GM18870 (cell line): ENCODE data around the gene GPD1L.
"Not testable (repeated sequence)": the region's sequence is repeated elsewhere in the genome, so short reads cannot be mapped to it uniquely, and the experiment has no call there.

ENCODE experiments used
- ATAC-seq: cut with Tn5 transposase; IDR thresholded peaks from one replicate; pipeline ENCODE4 v1.9.1; 2021; ENCODE audit warnings: moderate library complexity; ENCODE audit not compliant: unreplicated experiment

Gene GPD1L

DNA sequence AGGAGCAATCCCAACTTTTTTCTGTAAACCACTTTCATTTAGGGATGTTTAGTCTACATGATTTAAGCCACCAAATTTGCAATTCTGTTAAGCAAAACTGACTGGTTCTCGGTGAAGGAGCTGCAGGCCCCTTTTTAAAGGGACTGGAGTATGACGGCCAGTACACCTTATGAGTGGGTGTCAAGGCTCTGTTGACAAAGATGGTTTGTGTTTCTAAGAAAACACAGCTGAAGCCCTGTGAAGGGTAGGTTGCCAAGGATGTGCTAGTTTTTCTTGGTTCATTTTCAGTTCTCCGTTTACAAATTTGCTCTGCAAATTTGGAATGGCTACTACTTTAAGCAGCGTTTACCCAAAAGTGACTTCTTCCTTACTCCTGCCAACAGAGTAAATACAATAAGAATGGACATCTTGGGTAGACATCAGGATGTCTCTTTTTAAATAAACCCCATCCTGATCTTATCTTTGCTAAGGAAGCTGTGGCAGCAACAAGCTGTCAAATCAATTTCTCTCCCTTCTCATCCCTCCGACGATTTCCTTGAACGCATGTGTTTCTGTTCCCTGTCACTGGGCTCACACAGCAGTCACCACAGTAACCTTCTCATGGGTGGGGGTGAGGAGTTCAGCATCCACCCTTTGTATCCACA is 73.8 kb downstream of the GPD1L start:
- ATAC-seq: no peak

DNA sequence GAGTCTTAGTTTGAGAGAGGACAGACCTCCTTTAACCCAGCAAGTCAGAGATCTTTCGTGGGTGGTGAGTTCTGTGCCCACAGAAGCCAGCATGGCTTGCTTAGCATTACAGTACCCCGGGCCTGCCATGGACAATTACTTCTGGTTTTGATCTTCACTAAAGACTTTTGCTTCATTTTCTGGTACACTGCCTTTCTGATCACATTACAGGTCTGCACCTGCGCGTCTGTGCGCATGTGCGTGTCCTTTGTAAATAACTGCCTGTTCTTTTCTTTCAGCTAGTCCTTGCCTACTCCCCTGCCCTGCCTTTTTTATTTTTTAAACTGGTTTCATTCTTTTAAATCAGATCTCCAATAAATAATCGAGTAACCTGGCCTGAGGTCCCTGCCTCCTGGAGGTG is 74.9 kb downstream of the GPD1L start:
- ATAC-seq: no peak

DNA sequence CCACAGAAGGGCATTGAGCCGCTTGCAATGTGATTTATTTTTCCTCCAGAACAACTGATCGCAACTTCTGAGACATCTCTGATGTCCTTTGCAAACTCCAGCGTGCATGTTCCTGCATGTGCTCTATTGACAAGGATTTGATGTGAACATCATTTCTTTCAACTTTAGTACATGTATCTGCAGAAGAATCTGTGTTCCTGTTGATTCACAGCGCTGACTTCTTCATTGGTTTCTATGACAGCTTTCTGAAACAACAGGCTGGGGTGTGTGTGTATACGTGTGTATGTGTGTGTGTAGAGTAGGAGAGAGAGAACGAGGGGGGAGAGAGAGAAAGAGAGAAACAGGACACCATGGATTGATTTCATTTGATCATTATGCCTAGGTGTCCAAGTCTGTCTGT is 75.4 kb downstream of the GPD1L start:
- no peak for ATAC-seq

DNA sequence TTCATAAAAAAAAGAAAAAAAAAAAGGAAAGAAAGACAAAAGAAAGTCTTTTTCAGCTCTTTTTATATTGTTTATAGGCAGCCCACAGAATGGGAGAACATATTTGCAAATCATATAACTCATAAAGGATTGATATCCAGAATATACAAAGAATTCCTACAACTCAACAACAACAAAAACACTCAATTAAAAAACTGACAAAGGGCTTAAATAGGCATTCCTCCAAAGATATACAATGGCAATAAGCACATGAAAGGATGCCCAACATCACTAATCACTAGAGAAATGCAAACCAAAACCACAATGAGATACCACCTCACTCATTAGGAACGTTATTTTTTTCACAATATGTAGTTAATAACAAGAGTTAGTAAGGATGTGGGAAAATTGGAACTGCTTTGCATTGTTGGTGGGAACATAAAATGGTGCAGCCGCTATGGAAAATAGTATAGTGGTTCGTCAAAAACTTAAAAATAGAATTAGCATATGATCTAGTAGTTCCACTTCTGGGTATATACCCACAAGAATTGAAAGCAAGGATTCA is 77.8 kb downstream of the GPD1L start:
- no peak for ATAC-seq

DNA sequence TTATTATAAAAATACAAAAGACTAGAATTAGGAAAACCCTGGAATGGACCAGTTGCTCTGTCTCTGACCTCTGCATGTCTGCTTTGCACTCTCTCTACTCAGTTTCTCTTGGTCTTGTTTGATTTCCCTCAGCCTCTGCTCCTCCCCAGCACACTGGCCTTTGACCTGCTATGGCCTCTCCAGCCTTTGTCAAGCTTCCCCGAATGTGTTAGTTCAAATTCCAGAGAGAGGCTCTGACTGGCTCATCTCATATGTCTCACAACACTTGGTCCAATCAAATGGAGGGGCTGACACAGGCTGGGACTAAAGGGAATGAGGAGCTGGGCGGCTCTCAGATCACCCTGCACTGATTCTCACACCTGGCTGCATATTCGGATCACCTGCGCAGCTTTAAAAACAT is 79.7 kb downstream of the GPD1L start:
- ATAC-seq: no peak

DNA sequence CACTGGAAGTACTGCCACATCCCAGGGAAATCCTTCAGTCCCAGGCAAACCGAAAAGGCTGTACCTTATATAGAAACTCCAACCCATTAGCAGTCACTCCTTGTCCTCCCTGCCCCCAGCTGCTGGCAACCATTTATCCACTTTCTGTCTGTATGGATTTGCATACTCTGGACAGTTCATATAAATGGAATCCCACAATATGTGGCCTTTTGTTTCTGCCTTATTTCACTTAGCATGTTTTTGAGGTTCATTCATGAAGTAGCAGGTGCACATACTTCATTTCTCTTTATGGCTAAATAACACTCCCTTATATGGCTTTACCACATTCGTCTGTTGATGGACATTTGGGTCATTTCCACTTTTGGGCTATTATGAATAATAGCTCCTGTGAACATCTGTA is 80.5 kb downstream of the GPD1L start:
- no peak for ATAC-seq

DNA sequence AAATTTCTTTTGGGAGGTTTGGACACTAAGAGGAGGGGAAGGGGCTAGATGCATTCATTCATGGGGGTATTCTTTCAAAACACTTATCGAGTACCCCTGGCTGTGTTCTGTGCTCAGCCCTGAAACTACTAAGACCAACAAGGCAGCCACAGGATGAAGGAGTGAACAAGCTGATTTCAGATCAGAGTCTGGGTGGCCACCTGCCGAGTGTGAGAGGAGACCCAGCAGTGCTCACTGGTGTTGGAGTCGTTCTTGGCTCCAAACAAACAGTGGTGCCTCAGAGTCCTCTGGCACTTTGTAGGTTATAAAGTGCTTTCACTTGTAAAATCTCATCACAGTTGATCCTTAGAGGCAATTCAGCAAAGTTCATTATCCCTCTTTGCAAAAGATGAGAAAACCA is 83.3 kb downstream of the GPD1L start:
- ATAC-seq: no peak

DNA sequence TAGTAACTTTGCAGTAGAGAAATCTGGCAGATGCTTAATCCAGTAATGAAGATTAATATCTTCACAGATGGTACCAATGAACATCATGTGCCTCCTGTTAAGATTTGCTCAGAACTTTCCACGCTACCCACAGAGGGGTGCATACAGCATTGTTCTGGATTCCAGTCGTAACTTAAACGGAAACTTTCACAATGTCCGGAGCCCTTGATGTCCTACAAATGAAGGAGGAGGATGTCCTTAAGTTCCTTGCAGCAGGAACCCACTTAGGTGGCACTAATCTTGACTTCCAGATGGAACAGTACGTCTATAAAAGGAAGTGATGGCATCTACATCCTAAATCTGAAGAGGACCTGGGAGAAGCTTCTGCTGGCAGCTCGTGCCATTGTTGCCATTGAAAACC is 84.1 kb downstream of the GPD1L start:
- ATAC-seq: not testable (repeated sequence)

DNA sequence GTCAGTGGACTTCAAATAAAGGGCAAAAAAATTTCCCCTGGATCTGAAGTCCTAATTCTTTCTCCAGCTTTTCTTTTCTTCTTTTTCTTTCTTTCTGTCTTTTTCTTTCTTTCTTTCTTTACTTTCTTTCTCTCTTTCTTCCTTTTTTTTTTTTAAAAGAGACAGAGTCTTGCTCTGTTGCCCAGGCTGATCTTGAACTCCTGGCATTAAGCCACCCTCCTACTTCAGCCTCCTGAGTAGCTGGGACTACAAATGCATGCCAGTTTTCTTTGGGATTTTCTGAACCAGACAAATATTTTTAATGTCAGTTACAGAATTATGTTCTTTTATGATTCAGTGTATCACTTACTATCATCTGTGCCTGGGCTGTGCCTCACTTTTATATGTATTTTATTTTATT is 86.7 kb downstream of the GPD1L start:
- no peak for ATAC-seq

DNA sequence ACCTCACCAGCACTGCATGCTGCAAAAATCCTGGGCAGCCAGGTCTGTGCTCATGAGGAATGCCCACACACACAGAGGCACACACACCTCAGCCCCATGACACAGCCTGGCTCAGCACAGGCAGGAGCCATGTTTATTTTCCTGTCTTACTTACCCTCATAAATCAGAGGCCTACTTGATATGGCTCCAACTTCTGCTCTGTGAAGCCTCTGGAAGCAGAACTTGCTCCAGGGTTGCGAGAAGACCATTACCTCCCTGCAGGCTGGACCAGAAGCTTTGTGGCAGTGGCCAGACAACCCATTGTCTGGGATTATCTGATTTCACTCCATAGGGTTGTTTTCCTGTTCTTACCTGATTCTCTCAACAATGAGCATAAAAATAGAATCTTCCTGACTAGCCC is 88.2 kb downstream of the GPD1L start:
- no peak for ATAC-seq

DNA sequence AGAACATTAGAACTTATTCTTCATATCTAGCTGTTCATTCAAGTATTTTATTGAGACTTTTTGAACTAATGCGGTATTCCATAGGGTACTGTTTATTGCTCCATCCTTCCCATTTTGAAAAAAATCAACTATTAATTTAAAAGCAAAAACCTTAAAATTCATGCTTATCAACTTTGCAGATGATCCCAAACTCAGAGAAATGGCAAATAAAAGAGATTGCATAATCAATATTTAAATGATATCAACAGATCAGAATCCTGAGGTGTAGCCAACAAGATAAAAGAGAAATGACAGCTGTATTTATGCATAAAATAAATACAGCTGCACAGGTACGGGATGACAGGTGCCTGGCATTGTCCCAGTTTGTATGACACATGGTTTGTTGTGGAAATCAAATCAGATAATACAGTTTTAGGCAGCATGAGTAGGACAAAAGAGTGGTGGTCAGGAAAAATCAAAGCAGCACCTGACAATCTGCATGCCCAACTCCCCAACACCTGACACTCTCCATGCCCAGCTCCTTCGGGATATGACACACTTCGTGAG is 89.6 kb downstream of the GPD1L start:
- ATAC-seq: no peak

DNA sequence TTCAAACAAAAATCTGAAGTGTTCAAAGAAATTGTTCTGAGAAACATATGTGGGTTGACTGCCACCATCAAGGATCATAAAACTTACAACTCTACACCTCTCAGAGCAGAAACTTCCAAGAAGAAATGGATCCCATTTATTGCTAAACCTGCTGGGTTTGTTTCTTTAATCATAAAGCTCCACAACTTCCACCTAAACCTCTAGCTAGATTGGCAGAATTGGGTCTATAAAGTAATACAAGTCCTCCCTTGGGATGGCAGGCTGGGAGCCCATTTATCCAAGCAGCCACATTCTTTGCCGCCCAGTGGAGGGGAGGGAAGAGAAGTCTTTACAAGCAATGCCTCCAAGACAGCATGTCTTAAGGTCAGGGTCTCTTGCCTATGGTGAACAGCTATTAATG is 91.6 kb downstream of the GPD1L start:
- no peak for ATAC-seq

DNA sequence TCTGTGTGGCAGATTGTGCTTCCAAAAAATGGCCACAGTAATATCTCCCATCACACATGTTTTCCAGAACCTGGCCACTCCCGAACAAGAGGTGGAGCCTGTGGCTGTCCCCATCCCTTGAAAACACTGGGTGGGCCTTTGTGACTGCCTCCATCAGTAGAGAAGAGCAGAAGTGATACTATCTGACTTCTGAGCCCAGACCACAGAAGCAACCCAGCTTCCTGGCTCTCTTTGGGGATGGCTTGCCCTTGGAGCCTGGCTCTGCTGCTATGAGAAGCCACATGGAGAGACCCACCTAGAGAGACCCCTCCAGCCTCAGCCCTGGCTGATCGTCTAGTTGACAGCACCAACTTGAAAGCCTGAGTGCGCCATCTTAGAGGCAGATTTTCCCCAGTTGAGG is 92.3 kb downstream of the GPD1L start:
- ATAC-seq: no peak

DNA sequence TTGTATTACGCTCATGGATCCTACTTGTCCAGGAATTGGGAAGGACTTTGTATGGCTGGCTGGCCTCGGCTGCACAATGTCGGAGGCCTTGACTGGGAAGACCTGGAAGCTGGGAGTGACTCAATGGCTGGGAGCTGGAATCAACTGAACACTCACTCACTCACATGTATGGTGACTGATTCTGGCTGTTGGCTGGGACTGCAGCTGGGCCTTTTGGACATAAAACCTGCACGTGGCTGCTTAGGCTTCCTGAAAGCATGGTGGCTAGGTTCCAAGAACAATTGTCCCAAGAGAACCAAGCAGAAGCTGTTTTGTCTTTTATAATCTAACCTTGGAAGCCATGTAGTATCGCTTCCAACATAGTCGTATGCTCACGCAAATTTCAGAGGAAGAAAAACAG is 94.1 kb downstream of the GPD1L start:
- no peak for ATAC-seq

DNA sequence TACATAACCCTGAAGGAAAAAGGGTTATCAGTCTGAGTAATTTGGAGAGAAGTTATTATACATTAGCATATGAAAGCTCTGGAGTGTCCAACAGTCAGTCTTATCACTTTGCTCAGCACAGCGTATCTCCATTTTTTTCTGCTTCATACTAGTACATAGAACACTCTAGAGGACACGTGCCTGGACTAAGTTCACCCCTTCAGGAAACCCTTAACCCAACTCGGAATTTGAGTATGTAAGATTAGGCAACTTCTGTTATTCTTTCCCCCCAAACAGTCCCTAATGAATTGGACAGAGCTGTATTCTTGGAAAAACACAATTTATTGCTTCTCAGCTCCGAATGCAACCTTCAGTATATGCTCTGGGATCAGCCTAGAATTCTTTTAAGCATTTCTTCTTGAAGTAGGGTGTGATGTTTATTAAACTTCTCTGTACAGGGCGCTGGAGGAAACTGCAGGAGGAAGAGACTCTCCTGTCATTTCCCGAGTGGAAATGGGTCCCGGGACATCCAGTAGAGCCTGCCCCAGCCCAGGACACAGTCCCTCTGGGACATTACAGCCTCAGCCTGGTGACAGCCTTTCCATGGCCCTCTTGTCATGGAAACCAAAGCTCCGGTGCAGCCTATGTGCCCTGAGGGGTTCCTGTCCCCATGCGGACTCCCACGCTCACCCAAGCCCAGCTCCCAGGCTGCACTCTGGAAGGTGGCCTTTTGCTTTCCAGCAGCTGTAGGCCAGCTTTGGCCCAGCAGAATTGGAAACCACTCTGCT is 94.8 kb downstream of the GPD1L start:
- no peak for ATAC-seq

DNA sequence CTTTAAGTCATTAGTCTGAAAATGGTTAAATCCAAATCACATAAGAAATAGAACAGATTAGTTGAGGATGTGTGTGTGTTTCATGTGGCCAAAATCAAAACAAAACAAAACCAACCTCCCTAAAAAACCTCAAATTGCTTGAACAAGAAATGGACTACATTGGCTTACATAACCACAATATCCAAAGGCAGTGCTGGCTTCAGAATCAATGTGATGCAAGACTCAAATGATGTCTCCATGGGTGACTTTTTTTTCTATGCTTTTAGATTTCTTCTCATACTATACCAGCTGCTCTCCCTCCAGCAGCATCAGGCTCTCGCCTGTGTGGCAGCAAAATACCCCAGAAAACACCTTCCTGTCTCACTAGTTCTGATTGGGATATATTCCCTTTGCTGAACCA is 96.1 kb downstream of the GPD1L start:
- ATAC-seq: no peak

DNA sequence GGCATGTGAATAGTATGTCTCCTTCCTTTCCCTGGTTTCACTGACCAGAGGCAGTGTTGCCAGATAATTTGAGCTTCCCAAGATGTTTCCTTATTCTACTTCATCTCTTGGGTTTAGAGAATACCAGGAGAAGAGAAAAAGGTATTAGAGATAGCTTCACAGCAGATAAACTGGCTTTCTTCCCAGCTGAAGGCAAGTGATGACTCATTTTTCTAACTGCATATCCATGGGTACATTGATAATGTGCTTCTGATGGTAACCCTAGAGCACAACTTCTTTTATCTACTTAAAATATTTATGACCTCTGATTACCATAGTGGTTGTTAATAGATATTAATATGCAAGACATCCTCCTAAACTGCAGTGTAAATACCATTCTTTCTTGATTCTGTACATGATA is 97.4 kb downstream of the GPD1L start:
- ATAC-seq: no peak

DNA sequence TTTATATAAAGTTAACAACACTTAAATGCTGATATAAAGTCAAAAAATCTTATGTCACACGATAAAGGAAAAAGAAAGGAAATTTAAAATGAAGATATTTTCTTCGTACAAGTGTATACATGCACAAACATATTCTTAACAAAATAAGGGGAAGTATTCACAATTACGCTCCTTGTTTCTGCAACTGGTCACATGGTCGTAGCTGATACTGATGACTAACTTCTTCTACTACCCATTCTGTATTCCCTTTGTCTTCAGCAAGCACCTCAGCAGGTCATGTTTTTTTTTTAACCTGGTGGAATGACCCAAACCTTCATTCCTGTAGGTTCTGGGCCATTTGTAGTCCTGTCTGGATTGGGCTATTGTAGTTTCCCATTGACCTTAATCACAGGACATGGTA is 102.0 kb downstream of the GPD1L start:
- no peak for ATAC-seq

DNA sequence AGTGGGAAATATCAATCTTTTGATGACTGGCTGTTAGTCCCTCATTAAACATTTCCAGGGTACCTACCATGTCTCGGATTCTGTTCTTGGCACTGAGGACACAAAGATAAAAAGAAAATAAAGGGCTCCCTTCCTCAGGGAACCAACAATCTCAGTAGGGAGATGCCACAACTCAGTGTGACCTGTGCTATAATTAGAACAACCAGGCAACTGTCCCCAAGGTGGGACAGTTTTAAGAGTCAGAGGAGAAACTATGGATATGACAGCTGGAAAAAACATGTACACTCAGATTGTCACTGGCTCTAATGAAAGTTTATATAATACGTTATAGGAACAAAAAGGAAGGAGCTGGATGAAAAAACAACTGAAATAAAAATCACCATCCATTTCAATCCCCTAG is 108.8 kb downstream of the GPD1L start:
- no peak for ATAC-seq

DNA sequence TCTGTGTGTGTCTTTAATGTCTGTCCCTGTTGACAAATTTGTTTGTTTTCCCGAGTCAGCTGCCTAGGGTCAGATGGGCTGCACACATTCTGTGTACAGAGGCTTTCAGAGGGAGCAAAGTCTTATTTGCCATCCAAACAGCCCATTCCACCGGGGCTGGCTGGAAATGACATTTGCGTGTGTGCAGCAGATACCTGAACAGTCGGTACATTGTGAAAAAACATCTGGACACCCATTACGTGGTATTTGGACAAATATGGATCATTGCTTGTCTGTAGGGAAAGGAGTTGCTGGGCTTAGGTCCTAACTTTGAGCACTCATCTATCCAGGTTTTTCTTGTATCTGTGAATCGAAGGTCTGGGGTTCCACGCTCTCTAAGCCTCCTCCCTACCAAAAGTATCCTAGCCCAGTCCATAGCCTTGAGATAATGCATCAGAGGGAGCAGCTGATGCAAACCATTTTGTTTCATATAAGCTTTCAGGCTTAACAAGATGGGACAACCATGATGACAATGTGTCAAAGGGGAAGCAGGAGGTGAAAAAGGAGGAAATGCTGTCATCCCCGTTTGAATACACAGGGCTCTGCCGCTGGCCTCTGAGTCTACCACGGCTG is 109.9 kb downstream of the GPD1L start:
- ATAC-seq: no peak

DNA sequence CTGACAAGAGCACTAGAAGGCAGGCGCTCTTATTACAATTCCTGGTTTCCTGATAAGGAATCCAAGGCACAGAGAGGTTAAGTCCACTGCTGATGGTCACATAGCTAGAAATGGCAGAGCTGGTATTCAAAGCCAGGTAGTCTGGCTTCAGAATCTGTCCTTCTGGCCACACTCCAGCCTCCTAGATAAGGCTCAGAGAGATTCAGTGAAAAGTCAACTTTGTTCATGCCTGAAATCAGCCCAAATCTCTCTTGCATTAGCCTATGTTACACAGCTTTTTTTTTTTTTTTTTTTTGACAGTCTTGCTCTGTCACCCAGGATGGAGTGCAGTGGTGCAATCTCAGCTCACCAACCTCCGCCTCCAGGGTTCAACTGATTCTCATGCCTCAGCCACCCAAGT is 110.9 kb downstream of the GPD1L start:
- no peak for ATAC-seq
